Loucy (cell line): Measurements from ENCODE around the gene SMG6.

Experiments used
- CTCF ChIP-seq: fragments of 200-600 bp; sonication (generic); conservative IDR thresholded peaks from 2 replicates; pipeline ENCODE4 v1.5.1; 2014; ENCODE audit warnings: mild to moderate bottlenecking, antibody characterized with exemption, low read length
- EZH2phosphoT487 ChIP-seq: fragments of 200-600 bp; IDR thresholded peaks from 2 replicates; pipeline ENCODE4 v1.6.1; 2018; ENCODE audit warnings: antibody characterized with exemption, mild to moderate bottlenecking, moderate library complexity, borderline replicate concordance

- TF ChIP-seq CTCF (no peak), EZH2phosphoT487 (no peak)
These were observed 254.0 kb downstream of the SMG6 start for GRCh38 chr17:2049333-2050299.
